Suppressor macrophage (primary cell): ENCODE measurements around the gene PQBP1.
A peak's percentile ranks its signal among the peaks of the same experiment; 100 is the strongest.

ENCODE experiments used
- DNase-seq, 4 experiments: peaks; one replicate each; pipeline ENCODE4 v3.0.0-alpha.2; 2020 to 2022

The PQBP1 gene

GRCh38 chrX:48924270-48924669 is 26.5 kb downstream of the PQBP1 start:
- no peak for DNase-seq

GRCh38 chrX:48927123-48927522 is 29.4 kb downstream of the PQBP1 start:
- no peak for DNase-seq

GRCh38 chrX:48927736-48928382 is 30.1 kb downstream of the PQBP1 start:
- no peak for DNase-seq

- no peak for DNase-seq
These were observed 36.0 kb downstream of the PQBP1 start for GRCh38 chrX:48933757-48934156.

GRCh38 chrX:48934581-48935300 is 37.0 kb downstream of the PQBP1 start:
- peak in 3 of 4 experiments; percentile 24 to 51 (median 48) for DNase-seq

GRCh38 chrX:48935301-48935670 is 37.6 kb downstream of the PQBP1 start:
- DNase-seq = peak; percentile 19 to 64 (median 42)

- DNase-seq = no peak
These were observed 38.8 kb downstream of the PQBP1 start for GRCh38 chrX:48936429-48937053.

- peak; percentile 64 to 88 (median 76) for DNase-seq
These were observed 39.6 kb downstream of the PQBP1 start for GRCh38 chrX:48937054-48937907.

- no peak for DNase-seq
These were observed 41.1 kb downstream of the PQBP1 start for GRCh38 chrX:48938721-48939425.

GRCh38 chrX:48939524-48940228 is 41.9 kb downstream of the PQBP1 start:
- DNase-seq = no peak

GRCh38 chrX:48940404-48940955 is 42.8 kb downstream of the PQBP1 start:
- DNase-seq = no peak

GRCh38 chrX:48942895-48943294 is 45.2 kb downstream of the PQBP1 start:
- peak in 1 of 4 experiments; percentile 10 for DNase-seq

GRCh38 chrX:48945517-48946348 is 48.0 kb downstream of the PQBP1 start:
- peak; percentile 51 to 74 (median 62) for DNase-seq

- DNase-seq = no peak
These were observed 50.9 kb downstream of the PQBP1 start for GRCh38 chrX:48948589-48948988.
